OCI-LY3 (cell line): ENCODE measurements around the gene PLEKHG3.

ENCODE experiments used
- EZH2phosphoT487 ChIP-seq: fragments of 200-600 bp; shearing (Covaris generic); IDR thresholded peaks from 2 replicates; pipeline ENCODE4 v1.6.1; 2018; ENCODE audit warnings: antibody characterized with exemption, mixed run types, low read depth
- TF ChIP-seq, protein P1 (sequence below): fragments of 200-600, 300-600 bp; sonication (generic); IDR thresholded peaks from 2 replicates; pipeline ENCODE4 v1.5.1; 2014; ENCODE audit warnings: antibody characterized with exemption, low read length, low read depth

DNA sequence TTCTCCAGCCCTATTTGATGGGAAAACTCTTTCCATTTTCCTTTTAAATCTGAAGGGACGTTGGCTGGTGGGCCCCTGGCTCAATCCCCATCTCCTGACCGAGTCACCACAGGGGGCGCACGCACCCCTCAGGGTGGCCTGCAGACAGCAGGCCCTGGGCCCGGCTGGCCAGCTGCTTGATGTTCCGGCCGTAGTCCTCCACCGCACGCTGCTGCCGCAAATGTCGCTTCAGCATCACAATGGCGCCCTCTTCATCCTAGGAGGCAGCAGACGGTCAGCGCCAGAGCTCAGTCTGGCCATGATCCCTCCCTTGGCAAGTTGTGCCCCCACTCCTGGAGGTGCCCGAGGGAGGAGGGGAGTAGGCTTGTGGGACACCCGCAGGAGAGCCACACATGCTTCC, 70.0 kb downstream of the PLEKHG3 start:
- TF ChIP-seq, protein P1, sequence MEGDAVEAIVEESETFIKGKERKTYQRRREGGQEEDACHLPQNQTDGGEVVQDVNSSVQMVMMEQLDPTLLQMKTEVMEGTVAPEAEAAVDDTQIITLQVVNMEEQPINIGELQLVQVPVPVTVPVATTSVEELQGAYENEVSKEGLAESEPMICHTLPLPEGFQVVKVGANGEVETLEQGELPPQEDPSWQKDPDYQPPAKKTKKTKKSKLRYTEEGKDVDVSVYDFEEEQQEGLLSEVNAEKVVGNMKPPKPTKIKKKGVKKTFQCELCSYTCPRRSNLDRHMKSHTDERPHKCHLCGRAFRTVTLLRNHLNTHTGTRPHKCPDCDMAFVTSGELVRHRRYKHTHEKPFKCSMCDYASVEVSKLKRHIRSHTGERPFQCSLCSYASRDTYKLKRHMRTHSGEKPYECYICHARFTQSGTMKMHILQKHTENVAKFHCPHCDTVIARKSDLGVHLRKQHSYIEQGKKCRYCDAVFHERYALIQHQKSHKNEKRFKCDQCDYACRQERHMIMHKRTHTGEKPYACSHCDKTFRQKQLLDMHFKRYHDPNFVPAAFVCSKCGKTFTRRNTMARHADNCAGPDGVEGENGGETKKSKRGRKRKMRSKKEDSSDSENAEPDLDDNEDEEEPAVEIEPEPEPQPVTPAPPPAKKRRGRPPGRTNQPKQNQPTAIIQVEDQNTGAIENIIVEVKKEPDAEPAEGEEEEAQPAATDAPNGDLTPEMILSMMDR, result no peak
- no peak for TF ChIP-seq EZH2phosphoT487
